Smooth muscle cell (in vitro differentiated cells): ENCODE data around the gene HOXC5. TPM values are rescaled to one million over a fixed set of nuclear protein-coding genes. Genes with fewer than 3 reads are reported as not detected.

Experiments used
- DNase-seq: peaks from one replicate; lab custom pipeline; 2025; ENCODE audit not compliant: unreplicated experiment; lab: John Stamatoyannopoulos, UW
- H2AFZ ChIP-seq: fragments of 200-600 bp; sonication (generic); 2 replicates; pipeline ENCODE4 v1.6.0; 2016; ENCODE audit warnings: antibody characterized with exemption, low read depth, mild to moderate bottlenecking
- H3F3A ChIP-seq: fragments of 200-600 bp; sonication (generic); 2 replicates; pipeline ENCODE4 v1.6.0; 2017; ENCODE audit warnings: antibody characterized with exemption, low read depth
- H3K27ac ChIP-seq: fragments of 200-600 bp; sonication (generic); 2 replicates; pipeline ENCODE4 v1.5.1; 2016; ENCODE audit warnings: low read depth, mild to moderate bottlenecking
- H3K27me3 ChIP-seq: fragments of 200-600 bp; sonication (generic); 2 replicates; pipeline ENCODE4 v1.6.1; 2016; ENCODE audit warnings: low read depth, mild to moderate bottlenecking
- H3K36me3 ChIP-seq: fragments of 200-600 bp; sonication (generic); 2 replicates; pipeline ENCODE4 v1.5.1; 2016; ENCODE audit warnings: low read depth
- H3K4me1 ChIP-seq: fragments of 200-600 bp; sonication (generic); 2 replicates; pipeline ENCODE4 v1.5.1; 2016; ENCODE audit warnings: low read depth
- H3K4me2 ChIP-seq: fragments of 200-600 bp; sonication (generic); 2 replicates; pipeline ENCODE4 v1.6.0; 2016; ENCODE audit warnings: mild to moderate bottlenecking
- H3K4me3 ChIP-seq: fragments of 200-600 bp; sonication (generic); 2 replicates; pipeline ENCODE4 v1.5.1; 2016; ENCODE audit warnings: mild to moderate bottlenecking
- H3K79me2 ChIP-seq: fragments of 200-600 bp; sonication (generic); 2 replicates; pipeline ENCODE4 v1.6.0; 2016; ENCODE audit warnings: low read depth, mild to moderate bottlenecking
- H3K9ac ChIP-seq: fragments of 200-600 bp; sonication (generic); 2 replicates; pipeline ENCODE4 v1.6.0; 2016; ENCODE audit warnings: low read depth
- H3K9me3 ChIP-seq: fragments of 200-600 bp; sonication (generic); replicated peaks from 2 replicates; pipeline ENCODE4 v1.5.1; 2016; ENCODE audit warnings: low read depth
- H4K20me1 ChIP-seq: fragments of 200-600 bp; sonication (generic); 2 replicates; pipeline ENCODE4 v1.6.0; 2016; ENCODE audit warnings: low read depth
- WGBS: methylation state at CpG from one replicate; pipeline ENCODE4 v1.1.7; 2016; ENCODE audit warnings: low lambda C conversion rate; 5-methylcytosine and 5-hydroxymethylcytosine counted together
- polyA plus RNA-seq: library from polyadenylated mRNA; unstranded; fragments of >200 nt; fragmentation: Nextera tagmentation; extraction: Ambion mirVana; gene quantifications from 2 replicates; pipeline ENCODE4 v1.2.1, GENCODE V29; 2016
- total RNA-seq: library from RNA; depleted of rRNA; stranded (reverse); fragments of >200 nt; gene quantifications from 2 replicates; pipeline ENCODE4 v1.2.3, GENCODE V29; 2014
- TF ChIP-seq, protein P1 (sequence below): fragments of 200-600 bp; sonication (generic); IDR thresholded peaks from 2 replicates; pipeline ENCODE4 v1.5.1; 2017; ENCODE audit warnings: borderline replicate concordance, mild to moderate bottlenecking, antibody characterized with exemption; ENCODE audit not compliant: insufficient read depth, poor library complexity, severe bottlenecking

The HOXC5 gene
- total and polyA plus RNA-seq, 2 experiments from 2014 or later = 0.54 to 1.3 TPM

DNA sequence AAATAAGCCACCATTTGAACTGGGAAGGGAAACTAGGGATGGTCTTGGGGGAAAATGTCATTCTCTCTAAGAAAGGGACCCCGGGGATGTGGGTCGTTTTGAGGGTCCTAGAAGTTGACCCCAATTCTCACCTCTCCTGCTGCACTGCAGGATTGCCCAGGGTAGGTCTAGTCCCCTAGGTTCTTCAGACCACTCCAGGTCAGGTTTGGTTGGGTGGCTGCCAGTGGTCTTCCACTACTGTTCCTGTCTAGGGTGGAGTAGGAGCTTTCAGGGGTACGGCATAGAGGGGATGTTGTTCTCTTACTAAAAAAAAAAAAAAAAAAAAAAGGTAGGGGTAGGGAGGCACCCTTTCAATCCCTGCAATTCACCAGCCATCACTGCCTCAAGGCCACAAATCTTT lies 16.8 kb upstream of the HOXC5 start:
- TF ChIP-seq, protein P1, sequence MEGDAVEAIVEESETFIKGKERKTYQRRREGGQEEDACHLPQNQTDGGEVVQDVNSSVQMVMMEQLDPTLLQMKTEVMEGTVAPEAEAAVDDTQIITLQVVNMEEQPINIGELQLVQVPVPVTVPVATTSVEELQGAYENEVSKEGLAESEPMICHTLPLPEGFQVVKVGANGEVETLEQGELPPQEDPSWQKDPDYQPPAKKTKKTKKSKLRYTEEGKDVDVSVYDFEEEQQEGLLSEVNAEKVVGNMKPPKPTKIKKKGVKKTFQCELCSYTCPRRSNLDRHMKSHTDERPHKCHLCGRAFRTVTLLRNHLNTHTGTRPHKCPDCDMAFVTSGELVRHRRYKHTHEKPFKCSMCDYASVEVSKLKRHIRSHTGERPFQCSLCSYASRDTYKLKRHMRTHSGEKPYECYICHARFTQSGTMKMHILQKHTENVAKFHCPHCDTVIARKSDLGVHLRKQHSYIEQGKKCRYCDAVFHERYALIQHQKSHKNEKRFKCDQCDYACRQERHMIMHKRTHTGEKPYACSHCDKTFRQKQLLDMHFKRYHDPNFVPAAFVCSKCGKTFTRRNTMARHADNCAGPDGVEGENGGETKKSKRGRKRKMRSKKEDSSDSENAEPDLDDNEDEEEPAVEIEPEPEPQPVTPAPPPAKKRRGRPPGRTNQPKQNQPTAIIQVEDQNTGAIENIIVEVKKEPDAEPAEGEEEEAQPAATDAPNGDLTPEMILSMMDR = no peak
- no peak overlapping the region for H2AFZ ChIP-seq
- H3K4me3 ChIP-seq = peak overlapping the region; percentile 42
- peaks cover 90% of the 10 kb centered on the region for H3K27me3 ChIP-seq
- H3K4me2 ChIP-seq = peak overlapping the region; percentile 82
- H3K9me3 ChIP-seq = no peaks in the 10 kb centered on the region
- no peaks in the 10 kb centered on the region for H3K36me3 ChIP-seq
- no peaks in the 10 kb centered on the region for H4K20me1 ChIP-seq
- no peaks in the 10 kb centered on the region for H3F3A ChIP-seq
- DNase-seq = no peak
- no peaks in the 10 kb centered on the region for H3K79me2 ChIP-seq
- H3K27ac ChIP-seq = no peak overlapping the region
- 53% methylated on average over 3 of the region's 3 CpGs for WGBS
- peaks cover 3% of the 10 kb centered on the region for H3K4me1 ChIP-seq
- H3K9ac ChIP-seq = no peak overlapping the region

DNA sequence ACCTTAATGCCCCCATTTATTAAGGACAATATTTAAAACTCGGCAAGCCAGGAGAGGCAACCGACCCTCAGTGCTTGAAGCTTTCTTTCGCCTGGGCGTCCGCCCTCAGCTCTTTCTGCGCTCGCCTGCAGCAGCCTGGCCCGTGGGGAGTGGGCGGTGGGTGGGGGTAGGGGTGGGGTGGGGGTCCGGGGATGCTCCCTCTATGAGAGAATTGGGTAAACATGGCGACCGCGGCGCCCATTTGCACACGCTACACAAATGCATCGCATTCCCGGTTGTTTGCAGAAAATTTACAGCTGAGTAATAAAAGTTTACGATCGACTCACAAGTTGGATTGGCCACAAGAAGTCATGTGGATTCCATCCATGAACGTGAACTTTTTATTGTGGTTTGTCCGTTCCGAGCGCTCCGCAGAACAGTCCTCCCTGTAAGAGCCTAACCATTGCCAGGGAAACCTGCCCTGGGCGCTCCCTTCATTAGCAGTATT lies 16.3 kb upstream of the HOXC5 start:
- TF ChIP-seq, protein P1 = no peak
- H3K9ac ChIP-seq = no peak overlapping the region
- no peak for DNase-seq
- no peaks in the 10 kb centered on the region for H4K20me1 ChIP-seq
- H3K27ac ChIP-seq = peak overlapping the region; percentile 20
- 5% methylated on average over 24 of the region's 25 CpGs for whole genome bisulfite sequencing
- H3K4me2 ChIP-seq = peak overlapping the region; percentile 82
- peaks cover 4% of the 10 kb centered on the region for H3K79me2 ChIP-seq
- no peak overlapping the region for H2AFZ ChIP-seq
- H3K4me1 ChIP-seq = peaks cover 3% of the 10 kb centered on the region
- H3F3A ChIP-seq = no peaks in the 10 kb centered on the region
- peak overlapping the region; percentile 42 for H3K4me3 ChIP-seq
- H3K36me3 ChIP-seq = no peaks in the 10 kb centered on the region
- H3K27me3 ChIP-seq = peaks cover 90% of the 10 kb centered on the region
- H3K9me3 ChIP-seq = no peaks in the 10 kb centered on the region

DNA sequence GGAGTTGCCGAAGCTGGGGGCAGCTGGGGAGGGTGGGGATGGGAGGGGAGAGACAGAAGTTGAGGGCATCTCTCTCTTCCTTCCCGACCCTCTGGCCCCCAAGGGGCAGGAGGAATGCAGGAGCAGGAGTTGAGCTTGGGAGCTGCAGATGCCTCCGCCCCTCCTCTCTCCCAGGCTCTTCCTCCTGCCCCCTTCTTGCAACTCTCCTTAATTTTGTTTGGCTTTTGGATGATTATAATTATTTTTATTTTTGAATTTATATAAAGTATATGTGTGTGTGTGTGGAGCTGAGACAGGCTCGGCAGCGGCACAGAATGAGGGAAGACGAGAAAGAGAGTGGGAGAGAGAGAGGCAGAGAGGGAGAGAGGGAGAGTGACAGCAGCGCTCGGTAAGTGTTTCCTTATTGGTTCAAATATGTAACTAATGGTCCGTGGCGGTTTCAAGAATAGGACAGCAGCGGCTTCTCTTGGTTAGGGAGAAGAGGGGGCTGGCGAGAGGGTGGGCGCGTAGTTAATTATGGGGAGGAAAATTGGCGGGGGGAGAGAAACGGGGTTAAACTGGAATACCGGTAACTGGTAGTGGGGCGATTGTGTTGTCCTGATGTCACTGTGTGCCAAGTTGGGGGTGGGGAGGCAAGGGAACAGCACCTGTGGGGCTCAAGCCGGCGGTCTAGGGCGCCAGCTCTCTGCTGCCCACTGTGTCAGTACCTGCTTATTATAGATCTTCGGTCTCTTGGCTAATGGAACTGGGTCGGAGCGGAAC lies 15.6 kb upstream of the HOXC5 start:
- no peaks in the 10 kb centered on the region for H3K9me3 ChIP-seq
- H3K4me3 ChIP-seq = peak overlapping the region; percentile 42
- WGBS = 5% methylated on average over 22 of the region's 24 CpGs
- peaks cover 90% of the 10 kb centered on the region for H3K27me3 ChIP-seq
- H3K36me3 ChIP-seq = no peaks in the 10 kb centered on the region
- no peaks in the 10 kb centered on the region for H3F3A ChIP-seq
- peak overlapping the region; percentile 20 for H3K27ac ChIP-seq
- peaks cover 11% of the 10 kb centered on the region for H3K79me2 ChIP-seq
- H3K4me2 ChIP-seq = peak overlapping the region; percentile 82
- no peaks in the 10 kb centered on the region for H4K20me1 ChIP-seq
- no peak overlapping the region for H3K9ac ChIP-seq
- TF ChIP-seq, protein P1 = no peak
- DNase-seq = no peak
- peak overlapping the region; percentile 28 for H2AFZ ChIP-seq
- H3K4me1 ChIP-seq = peaks cover 3% of the 10 kb centered on the region
